ENCODE data around the gene NELFE.
"Not testable (repeated sequence)": the region's sequence is repeated elsewhere in the genome, so short reads cannot be mapped to it uniquely, and the experiment has no call there.

GRCh38 chr6:32007086-32007485, 48.3 kb upstream of the NELFE start:
- TF ChIP-seq POLR2A, CTCF (IDR thresholded peaks at IDR 0.05): not testable (repeated sequence)

Measured in Peyer's patch (tissue), 4 donors.